ENCODE measurements around the gene NAB1.

DNA sequence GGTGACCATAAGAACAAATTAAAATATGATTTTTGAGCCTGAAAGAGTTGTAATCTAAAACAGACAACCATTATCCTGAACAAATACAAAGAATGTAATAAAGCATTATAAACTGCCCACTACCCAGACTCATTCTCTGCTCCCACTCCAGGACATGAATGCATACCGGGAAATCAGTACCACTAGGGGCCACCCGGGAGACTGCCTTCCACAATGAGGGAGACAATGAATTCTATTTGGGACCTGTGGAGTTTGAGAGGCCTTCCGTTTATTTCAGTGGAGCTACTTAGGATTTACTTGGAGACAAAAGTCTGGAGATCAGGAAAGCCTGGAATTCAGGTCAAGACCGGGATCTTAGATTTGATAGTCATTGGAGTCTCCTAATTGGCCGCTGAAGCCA is 50.0 kb downstream of the NAB1 start:
- TF ChIP-seq ZNF384 (IDR thresholded peaks at IDR 0.05) = no peak
- TF ChIP-seq FOXM1 (IDR thresholded peaks at IDR 0.05; ENCODE audit: borderline replicate concordance) = no peak
- no peak for TF ChIP-seq NFRKB (IDR thresholded peaks at IDR 0.05)

Data from HEK293T (cell line).